ENCODE data around the gene ABCA13.

The ABCA13 gene

DNA sequence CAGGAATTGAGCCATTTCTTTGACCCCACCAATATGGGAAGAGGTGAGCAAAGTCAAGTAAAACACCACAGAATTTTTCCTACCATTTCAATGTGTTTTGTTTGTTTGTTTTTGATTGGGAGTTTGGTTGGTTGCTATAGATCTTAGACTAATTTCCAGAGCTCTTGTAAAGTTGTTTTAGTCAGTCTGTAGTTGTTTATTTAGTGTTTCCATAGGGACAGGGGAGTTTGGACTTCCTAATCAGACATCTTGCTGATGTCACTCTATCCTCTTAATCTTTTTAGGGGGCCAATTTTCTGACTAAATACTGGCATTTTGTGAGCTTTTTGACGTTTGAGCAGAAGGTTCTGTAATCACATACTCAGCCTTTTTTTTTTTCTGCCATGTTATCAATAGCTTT, 266.9 kb downstream of the ABCA13 start:
- no peak for DNase-seq (ENCODE audit: low spot score)

DNA sequence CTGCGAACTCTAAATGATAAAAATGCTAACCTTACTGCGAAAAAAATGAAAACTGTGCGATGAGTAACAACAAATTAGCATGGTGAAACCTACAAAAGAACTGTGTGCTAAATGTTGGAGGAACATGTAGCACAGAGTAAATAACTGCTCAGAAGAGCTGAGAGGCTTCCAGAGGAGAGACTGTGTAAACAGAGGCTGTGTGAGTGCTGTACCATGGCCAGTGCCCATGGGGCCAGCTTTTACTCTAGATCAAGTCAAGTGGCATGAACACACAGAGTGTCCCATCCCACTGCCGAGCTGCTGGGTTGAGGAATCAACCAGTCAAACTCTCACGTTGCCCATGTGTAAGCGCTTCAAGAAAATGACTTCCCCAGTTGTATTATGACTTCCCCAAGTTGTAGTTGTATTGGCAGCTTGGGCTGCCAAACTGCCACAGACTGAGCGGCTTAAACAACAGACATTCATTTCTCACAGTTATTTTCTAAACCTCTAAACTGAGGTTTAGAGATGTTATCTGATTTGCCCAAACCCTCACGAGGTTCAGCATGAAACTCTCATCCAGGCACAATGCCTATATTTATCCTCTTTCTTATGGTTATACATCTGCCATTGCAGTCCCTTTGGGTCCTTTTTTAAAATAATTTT, 270.7 kb downstream of the ABCA13 start:
- no peak for DNase-seq (ENCODE audit: low spot score)

DNA sequence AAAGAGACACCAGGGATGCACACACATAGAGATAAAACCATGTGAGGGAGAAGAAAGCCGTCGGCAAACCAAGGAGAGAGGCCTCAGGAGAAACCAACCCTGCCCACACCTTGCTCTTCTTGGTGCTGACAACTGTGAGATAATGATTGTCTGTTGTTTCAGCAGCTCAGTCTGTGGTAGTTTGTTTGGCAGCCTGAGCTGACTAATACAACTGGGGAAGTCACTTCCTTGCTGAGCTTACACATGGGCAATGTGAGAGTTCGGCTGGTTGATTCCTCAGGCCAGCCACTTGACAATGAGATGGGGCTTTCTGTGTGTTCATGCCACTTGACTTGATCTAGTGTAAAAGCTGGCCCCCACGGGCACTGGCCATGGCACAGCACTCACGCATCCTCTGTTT, 271.8 kb downstream of the ABCA13 start:
- DNase-seq (ENCODE audit: low spot score): no peak

DNA sequence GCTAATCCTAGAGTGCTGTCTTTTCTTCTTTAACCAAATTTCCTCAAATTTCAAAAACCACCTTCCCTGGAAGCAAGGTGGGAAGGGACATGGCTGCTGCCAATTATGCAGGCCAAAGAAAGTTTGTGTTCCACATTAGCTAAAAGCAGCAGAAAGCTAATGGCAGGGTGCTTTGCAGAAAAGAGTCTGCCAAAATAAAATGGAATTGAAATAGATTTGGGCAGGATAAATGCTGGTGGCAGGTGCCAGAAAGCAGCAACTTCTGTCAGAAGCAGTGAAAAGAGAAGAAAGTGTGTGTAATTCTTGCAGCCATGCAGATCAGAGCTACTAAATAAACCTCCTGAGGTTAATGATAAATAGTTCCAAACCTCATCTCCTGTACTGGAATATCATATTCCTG, 275.5 kb downstream of the ABCA13 start:
- no peak for DNase-seq (ENCODE audit: low spot score)

DNA sequence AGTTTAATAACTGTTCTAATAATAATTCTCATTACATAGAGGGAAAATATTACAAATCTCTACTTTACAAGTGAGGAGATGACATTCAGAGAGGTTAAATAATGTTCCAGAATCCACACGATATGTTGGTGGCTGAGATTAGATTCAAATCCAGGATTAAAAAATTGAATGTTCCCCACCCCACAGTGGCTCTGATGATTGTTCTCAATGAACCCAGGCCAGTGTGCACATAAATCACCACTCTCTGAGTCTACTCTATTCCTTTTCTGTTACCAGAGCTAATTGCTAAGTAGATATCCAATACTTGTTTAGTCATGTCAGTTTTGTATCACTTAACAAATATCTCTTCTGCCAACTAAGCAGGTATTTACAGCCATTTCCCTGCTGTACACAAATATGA, 281.0 kb downstream of the ABCA13 start:
- no peak for DNase-seq (ENCODE audit: low spot score)

DNA sequence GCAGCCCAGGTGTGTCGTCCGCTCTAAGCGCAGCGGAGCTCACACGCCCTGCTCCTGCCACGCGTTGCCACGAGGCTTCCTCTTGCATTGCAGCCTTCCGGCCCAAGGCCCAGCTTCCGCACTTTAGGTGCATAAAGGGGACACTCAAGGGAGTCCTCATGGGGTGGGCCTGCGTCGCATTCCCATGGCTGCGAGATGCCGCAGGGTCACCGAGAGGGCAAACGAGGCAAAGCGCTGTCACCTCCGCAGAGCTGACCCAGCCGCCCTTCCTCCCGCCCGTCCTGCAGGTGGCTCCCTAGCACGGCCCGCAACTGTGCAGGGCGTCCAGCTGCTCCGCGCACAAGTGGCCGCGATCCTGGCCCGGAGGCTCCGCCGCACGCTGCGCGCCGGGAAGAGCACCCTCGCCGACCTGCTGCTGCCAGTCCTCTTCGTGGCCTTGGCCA, 283.5 kb downstream of the ABCA13 start:
- DNase-seq (ENCODE audit: low spot score): no peak

DNA sequence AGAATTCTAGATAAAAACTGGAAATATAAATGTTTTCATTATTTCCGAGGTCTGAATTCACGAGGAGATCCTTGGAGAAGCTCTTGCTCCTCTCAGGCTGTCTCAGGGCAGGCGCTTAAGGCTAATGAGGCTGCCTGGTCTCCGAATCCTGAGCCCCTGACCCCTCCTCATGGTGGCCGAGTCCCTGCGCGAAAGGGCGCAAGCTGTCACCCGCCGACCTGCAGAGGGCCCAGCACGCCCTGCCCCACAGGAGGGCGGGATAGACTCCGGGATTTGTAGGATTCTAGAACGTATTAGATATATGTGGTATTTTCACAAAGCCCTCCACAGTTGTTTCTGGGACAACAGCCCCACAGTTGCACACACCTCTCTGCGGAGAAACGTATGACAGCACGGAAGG, 284.1 kb downstream of the ABCA13 start:
- no peak for DNase-seq (ENCODE audit: low spot score)

DNA sequence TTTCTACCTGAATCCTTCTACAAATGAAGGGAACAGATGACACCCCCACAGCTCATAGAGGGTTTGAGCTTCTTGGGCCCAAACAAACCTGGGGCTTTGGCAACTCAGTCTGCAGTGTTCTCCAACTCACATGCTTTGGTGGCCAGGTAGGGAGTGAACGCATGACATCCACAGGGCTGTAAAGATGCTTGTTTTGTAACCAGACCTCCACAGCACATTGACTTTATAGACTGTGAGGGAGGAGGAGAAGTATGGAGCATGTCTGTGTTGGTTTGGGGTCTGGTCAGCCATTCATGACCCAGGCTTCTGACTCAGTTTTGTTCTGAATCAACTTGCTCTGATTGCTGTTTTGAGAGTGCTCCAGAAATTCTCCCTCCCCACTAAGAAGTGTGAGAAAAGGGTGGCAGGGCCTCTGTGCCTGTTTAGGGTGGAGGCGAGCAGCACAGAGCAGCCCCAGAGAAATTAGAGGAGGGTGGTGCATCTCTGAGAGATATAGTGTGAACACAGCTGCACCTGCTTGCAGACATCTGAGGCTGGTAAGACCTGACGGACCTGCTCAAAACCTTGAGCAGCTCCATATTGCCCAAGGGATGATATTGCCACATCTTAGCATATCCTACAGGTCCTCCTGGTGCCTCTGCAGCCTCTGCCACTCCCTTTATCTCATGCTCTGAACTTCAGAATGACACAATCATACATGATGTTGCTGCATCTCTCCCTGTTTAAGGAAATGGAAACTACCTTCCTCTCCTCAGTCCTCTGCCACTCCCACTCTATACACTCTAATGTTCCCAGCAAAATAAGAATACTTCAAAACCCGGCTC, 287.7 kb downstream of the ABCA13 start:
- DNase-seq (ENCODE audit: low spot score): no peak

DNA sequence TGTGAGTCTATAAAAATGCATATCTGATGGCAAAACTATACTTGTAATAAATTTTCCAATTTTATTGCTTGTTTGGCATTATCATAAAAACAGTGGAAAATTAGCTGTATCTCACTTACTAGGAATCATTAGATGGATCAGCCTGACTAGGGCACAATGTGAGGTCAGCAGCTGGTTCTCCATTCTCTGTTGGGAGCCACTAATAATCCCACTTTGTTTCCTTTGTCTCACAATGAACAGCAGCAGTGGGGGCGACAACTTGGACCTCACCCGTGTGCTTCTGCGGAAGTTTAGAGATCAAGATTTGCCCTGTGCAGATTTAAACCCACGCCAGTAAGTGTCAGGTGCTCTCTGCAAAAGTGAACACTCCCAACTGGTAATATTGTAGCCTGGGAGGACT, 295.5 kb downstream of the ABCA13 start:
- DNase-seq (ENCODE audit: low spot score): no peak

DNA sequence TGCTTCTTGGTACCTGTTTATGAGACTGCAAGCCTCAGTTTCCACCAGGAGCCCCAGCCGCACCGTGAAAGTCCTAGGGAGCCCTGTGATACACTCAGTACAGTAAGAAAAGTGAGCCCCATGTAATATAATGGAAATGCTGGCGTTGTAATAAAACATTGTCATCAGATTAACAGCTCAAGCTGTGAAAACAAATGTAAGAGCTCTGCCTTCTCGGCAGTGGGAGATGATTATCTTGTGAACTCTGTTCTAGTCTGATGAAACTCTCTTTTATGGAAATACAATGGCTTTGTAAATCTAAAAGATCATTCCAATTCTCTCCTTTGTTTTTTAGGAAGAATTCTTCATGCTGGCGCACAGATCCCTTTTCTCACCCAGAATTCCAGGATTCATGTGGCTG, 299.9 kb downstream of the ABCA13 start:
- DNase-seq (ENCODE audit: low spot score): no peak

DNA sequence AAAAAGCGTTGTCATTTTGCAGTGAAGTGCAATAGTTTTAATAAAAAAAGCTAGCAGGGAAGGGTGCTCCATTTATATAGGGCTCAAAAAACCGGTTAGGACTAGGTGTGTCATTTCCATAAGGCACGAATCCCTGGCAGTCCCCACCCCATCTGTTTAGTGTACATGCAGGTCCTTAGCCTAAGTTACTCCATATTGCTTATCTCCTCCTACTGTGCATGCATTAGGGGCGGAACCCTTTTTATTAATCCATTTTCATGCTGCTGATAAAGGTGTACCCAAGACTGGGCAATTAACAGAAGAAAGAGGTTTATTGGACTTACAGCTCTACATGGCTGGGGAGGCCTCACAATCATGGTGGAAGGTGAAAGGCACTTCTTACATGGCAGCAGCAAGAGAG, 301.4 kb downstream of the ABCA13 start:
- DNase-seq (ENCODE audit: low spot score): no peak

DNA sequence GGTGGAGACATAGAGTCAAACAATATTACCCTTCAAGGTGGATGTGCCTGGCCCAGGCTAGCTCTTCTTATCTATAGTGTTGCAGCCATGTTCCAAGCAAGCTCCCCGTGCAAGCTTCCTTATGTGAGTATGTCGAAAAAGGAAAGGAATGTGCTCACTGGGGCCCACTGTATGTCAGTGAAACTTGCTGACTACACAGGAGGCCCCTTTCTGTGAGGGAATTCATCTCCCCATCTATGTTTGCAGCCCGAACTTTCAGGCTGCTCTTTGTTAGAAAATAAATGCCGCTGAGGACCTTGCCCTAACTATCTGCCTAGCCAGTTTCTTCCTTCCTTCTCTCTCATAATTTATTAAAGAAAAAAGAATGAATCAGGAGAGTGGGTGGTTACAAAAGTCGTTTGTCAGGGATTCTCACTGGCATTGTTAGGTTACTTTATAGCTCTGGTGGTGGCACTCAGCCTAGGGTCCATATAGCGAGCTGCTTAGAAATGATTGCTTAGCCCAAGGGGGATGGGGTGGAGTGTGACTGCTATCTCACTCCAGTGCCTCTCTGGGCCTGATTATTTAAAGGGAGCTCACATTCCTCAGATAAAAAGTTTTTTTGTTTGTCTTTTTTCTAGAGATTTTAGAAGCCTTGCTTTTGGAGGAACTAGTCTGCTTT, 302.1 kb downstream of the ABCA13 start:
- DNase-seq (ENCODE audit: low spot score): no peak

DNA sequence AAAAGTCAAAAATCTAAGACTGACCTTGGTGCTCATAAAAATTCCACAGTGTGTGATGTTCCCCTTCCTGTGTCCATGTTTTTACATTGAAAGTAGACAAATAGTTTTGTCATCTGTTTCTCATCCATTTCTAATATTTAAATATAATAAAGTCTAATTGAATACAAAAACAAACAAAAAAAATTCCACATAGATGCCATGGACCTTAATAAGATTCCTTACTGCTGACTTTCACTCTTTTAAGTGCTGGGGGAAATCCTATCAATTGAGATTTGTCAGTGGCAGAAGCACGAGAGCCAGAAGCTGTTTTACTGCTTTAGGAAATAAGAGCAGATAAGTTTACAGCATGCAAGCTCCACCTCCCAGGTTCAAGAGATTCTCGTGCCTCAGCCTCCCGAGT, 310.0 kb downstream of the ABCA13 start:
- DNase-seq (ENCODE audit: low spot score): no peak

DNA sequence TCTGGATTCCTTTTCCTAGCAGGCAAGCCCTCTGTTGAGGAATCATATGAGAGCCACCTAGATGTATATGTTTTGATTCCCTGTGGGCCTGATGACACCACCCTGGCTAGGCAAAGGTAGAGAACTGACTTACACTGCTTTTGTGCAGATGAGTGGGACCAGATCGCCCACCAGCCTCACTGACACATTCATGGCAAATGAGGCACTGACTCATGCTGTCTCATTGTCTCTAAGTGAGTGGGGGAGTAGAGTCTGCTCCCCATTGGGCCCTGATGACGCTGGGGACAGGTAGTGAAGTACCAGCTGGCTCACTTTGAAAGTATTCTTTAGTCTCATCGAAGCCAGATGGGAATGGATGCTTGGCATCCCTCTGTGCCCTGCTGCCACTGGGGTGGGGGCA, 326.3 kb downstream of the ABCA13 start:
- no peak for DNase-seq (ENCODE audit: low spot score)

DNA sequence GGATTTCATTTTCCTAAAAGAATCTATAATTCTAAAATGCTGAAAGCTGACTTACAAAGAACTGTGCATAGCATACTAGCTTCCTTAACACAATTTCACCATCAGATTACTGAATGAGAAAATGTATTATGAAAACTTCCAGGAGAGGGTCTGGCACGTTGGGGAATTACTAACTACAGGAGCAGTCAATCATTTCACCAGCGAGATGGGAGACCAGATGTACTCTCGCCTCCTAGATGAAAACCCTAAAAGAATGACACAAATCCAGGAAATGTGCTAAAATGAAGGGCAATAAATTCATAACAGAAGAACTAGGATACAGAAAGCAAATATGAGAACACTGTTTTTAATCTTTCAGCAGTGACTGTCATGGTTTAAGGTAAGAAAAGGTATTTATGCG, 330.8 kb downstream of the ABCA13 start:
- DNase-seq (ENCODE audit: low spot score): no peak

DNA sequence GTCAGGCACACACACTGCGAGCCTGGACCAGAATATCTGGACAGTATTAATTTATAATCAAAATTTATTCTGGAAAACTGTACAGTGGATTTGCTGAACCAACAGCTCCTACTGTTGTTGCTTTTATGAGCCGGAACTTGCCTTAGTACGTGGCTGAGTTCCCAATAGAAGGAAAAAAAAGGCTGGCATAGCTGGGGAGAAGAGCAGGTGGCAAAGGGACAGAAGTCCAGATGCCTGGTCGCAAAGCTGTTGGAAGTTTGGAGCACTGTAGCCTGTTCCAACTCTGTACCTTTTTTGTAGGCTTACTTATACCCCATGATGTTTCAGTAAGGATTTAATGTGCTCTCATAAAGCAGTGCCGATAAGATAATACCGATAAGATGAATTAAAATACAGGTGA, 333.8 kb downstream of the ABCA13 start:
- DNase-seq (ENCODE audit: low spot score): no peak

DNA sequence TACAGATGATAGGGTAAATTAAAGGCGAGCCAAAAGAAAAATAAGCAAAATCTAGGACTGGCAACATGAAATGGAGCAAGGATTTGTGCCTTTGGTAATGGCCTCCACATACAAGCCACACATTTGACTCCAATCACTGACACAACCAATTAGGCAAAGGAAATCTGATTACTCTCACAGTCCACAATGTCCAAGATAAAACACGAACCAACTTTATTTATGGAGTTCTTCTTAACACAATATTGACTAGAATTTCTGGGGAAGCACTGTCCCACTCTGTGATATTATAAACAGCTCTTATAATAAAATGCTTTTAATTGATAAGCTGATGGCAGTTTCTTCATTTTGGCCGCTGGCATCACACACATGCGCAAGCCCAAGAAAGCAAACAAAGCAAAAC, 334.2 kb downstream of the ABCA13 start:
- no peak for DNase-seq (ENCODE audit: low spot score)

DNA sequence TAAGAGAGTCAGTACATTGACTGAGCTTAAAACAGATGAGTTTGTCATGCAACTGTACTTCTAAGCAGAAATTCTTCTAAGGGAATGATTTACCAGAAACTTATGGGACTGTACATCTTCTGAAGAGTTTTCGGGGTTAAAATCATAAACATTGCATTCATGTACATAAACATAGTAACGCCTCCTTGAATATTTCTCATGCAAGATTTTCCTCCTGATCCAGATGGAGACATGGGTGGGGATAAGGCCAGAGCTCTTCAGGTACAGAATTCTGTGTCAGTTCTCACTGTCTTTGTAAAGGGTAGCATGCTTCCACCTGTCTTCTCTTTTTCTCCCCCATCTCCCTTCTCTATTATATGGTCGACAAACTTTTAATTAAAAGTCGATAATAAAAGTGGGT, 335.3 kb downstream of the ABCA13 start:
- DNase-seq (ENCODE audit: low spot score): no peak

DNA sequence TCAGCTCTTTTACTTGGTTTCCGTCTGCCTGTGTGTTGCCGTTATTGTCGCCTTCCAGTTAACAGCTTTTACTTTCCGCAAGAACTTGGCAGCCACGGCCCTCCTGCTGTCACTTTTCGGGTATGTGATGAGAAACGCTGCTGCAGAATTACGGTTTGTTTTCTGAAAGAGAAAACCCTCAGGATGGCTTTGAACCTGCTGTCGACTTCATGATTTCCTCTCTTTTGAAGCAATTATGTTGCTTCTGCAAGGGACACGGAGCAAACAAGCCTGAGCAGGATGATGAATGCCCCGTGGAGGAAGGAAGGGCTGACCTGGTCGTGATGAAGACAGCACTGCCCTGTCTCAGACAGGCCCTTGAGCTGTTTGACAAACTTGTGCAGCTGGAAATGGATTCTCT, 339.8 kb downstream of the ABCA13 start:
- no peak for DNase-seq (ENCODE audit: low spot score)

DNA sequence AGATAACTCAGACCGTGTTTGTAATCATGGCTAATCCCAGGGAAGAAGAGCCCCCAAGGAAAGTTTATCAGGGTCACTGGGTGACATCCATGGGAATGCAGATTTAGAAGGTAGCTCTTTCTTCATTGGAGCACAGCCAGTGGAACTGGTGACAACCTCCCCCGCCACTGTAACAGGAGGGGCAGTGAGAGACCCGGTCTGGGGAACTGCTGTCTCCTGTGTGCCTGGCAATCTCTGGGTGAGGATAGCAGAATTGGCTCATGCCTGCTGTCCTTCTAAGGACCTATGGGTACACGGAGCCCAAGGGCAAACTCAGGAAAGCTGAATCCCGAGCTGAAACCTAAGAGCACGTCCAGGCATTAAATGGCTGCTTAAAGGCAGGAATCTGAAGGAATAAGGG, 341.6 kb downstream of the ABCA13 start:
- no peak for DNase-seq (ENCODE audit: low spot score)

DNA sequence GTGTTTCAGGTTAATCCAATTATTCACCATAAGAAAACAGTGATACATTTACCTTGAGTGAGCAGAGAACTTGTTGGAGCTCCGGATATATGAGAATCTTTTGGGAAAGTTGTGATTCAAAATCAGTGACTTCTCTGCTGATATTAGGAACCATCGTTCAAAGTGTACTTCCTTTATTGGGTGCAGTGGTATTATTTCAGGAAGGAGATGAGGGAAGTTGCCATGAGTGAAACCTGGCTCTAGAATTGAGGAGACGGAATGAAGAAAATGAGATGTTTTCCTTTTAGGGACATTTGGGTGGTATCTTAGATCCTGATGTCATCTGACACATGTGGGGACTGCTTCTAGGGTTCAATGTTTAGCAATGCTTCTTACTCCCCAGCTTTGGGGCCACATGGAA, 343.9 kb downstream of the ABCA13 start:
- no peak for DNase-seq (ENCODE audit: low spot score)

DNA sequence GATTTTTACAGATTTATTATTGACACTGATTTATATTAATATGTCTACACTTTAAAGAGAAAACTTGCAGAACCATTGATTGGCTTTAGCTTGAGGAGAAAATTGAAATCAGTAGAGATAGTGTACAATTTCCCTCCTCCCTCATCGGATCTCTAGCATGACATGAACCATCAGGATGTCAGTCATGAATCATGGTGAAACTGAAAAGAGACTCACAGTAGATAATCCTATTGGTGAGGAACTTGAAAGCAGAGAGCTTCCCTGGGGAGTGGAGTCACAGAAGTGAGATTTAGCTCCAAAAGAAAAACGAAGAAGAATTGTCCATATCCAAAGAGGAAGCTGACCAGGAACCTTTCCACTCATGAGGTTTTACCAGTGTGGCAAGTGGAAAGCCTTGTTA, 346.8 kb downstream of the ABCA13 start:
- no peak for DNase-seq (ENCODE audit: low spot score)

DNA sequence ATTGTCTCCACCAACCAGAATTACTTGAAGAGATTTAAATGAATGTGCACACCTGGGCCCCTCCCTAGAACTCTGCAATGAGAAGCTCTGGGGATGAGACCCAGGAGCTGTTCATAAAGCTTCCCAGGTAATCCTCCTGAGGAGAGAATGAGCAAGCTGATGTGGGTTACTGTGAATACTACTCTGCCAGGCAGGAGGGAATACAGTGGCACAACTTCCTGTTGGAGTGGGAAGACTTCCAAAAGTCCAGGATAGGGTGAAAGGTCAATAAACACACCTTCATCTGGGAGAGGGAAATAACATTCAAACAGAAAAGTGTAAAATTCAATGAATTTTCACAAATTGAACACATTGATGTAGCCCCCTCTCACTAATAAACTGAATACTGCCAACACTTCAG, 351.4 kb downstream of the ABCA13 start:
- no peak for DNase-seq (ENCODE audit: low spot score)
